GM12878 (cell line): ENCODE measurements around the gene CD96. TPM values are rescaled to one million over a fixed set of nuclear protein-coding genes. Genes with fewer than 3 reads are reported as not detected.

Experiments
- ATAC-seq: fragments of 200-7000 bp; cut with Tn5 transposase; 3 replicates; pipeline ENCODE4 v1.9.1; 2020; ENCODE audit warnings: mild to moderate bottlenecking, moderate library complexity
- BruUV-seq: library from RNA; stranded (reverse); fragments of 400-500 nt; replicated peaks from 2 replicates; lab custom pipeline; 2021; lab: Mats Ljungman, UMichigan
- CTCF ChIA-PET: fragments of 300-600 bp; sonication (Branson Sonifier 250); formaldehyde crosslinking; extraction: SDS; loops from one replicate; lab custom pipeline; 2021; ENCODE audit warnings: inconsistent platforms; lab: Yijun Ruan, JAX
- POLR2A ChIA-PET: fragments of 350-600 bp; formaldehyde crosslinking; extraction: SDS; loops from one replicate; lab custom pipeline; 2021; ENCODE audit warnings: inconsistent platforms; lab: Charles Lee
- RAD21 ChIA-PET: fragments of 300-600 bp; sonication (Branson Sonifier 250); formaldehyde crosslinking; loops from one replicate; lab custom pipeline; 2023; ENCODE audit warnings: antibody characterized with exemption; ENCODE audit not compliant: unreplicated experiment; lab: Charles Lee
- SMC1A ChIA-PET: fragments of 300-600 bp; sonication (Branson Sonifier 250); formaldehyde crosslinking; loops from one replicate; lab custom pipeline; 2023; ENCODE audit not compliant: unreplicated experiment, uncharacterized antibody; lab: Charles Lee
- DNase-seq: peaks from one replicate; pipeline ENCODE4 v3.0.0-alpha.2; 2011; ENCODE audit warnings: low read depth, low spot score
- FAIRE-seq: peaks from 3 replicates; lab custom pipeline; 2011; peaks lifted over from hg19 to GRCh38; lab: Jason Lieb, UNC
- H2AFZ ChIP-seq: 2 replicates; pipeline ENCODE4 v1.6.0; 2011; ENCODE audit warnings: low read depth, low read length, control low read depth; ENCODE audit not compliant: control insufficient read depth
- H3K27ac ChIP-seq: 2 replicates; pipeline ENCODE4 v1.5.1; 2011; ENCODE audit warnings: control low read depth; ENCODE audit not compliant: control insufficient read depth, insufficient read depth
- H3K27me3 ChIP-seq, 2 experiments: replicated peaks in 1 of 2; 2 replicates each; pipeline versions ENCODE4 v1.6.0 to v1.6.1; 2011; ENCODE audit warnings: low read length in 1 of 2; ENCODE audit not compliant: control insufficient read depth in 2 of 2, insufficient read depth in 2 of 2
- H3K36me3 ChIP-seq, 2 experiments: 2 replicates each; pipeline ENCODE4 v1.5.1; 2011; ENCODE audit warnings: low read length in 1 of 2; ENCODE audit not compliant: control insufficient read depth in 2 of 2, insufficient read depth in 2 of 2
- H3K4me1 ChIP-seq: 2 replicates; pipeline ENCODE4 v1.6.1; 2011; ENCODE audit warnings: mild to moderate bottlenecking, low read length, moderate library complexity, mixed read lengths; ENCODE audit not compliant: control insufficient read depth, insufficient read depth
- H3K4me2 ChIP-seq: 2 replicates; pipeline ENCODE4 v1.6.0; 2011; ENCODE audit warnings: control low read depth; ENCODE audit not compliant: control insufficient read depth, insufficient read depth
- H3K4me3 ChIP-seq: fragments of 200-600 bp; sonication (generic); 2 replicates; pipeline ENCODE4 v1.5.1; 2016
- H3K79me2 ChIP-seq: 2 replicates; pipeline ENCODE4 v1.6.0; 2011; ENCODE audit warnings: low read length; ENCODE audit not compliant: control insufficient read depth, insufficient read depth
- H3K9ac ChIP-seq: 2 replicates; pipeline ENCODE4 v1.8.0; 2011; ENCODE audit warnings: low read length, control low read depth, mixed read lengths; ENCODE audit not compliant: control insufficient read depth, insufficient read depth
- H3K9me3 ChIP-seq: replicated peaks from 3 replicates; pipeline ENCODE4 v1.5.1; 2011; ENCODE audit warnings: mild to moderate bottlenecking, low read length; ENCODE audit not compliant: control insufficient read depth, insufficient read depth
- H4K20me1 ChIP-seq: 2 replicates; pipeline ENCODE4 v1.6.0; 2011; ENCODE audit not compliant: control insufficient read depth, insufficient read depth
- GABPA ChIP-seq: IDR thresholded peaks from 2 replicates; pipeline ENCODE4 v1.6.1; 2014; ENCODE audit warnings: antibody characterized with exemption, low read depth, mild to moderate bottlenecking, inconsistent platforms
- IRF4 ChIP-seq: IDR thresholded peaks from 2 replicates; pipeline ENCODE4 v1.6.1; 2011; ENCODE audit warnings: low read depth, low read length
- KAT2A ChIP-seq: conservative IDR thresholded peaks from 2 replicates; pipeline ENCODE4 v1.6.1; 2011; ENCODE audit warnings: low read depth, low read length; ENCODE audit not compliant: control insufficient read depth
- MEF2B ChIP-seq: fragments of 450-650 bp; IDR thresholded peaks from 2 replicates; pipeline ENCODE4 v1.6.1; 2018; ENCODE audit warnings: mild to moderate bottlenecking, moderate library complexity; ENCODE audit not compliant: partially characterized antibody, poor library complexity, severe bottlenecking
- RFX5 ChIP-seq: IDR thresholded peaks from 2 replicates; pipeline ENCODE4 v1.6.1; 2011; ENCODE audit warnings: low read depth, low read length, improper control_type of control experiment
- YY1 ChIP-seq: IDR thresholded peaks from 2 replicates; pipeline ENCODE4 v1.6.1; 2011; ENCODE audit warnings: low read depth, mild to moderate bottlenecking, low read length
- WGBS: methylation state at CpG from one replicate; pipeline ENCODE4 v1.1.6; 2016; ENCODE audit warnings: low lambda C conversion rate; ENCODE audit not compliant: insufficient replicate concordance, insufficient coverage; ENCODE audit errors: missing lambda C conversion rate; 5-methylcytosine and 5-hydroxymethylcytosine counted together
- in situ Hi-C: fragments of 300-500 bp; cut with MboI; formaldehyde crosslinking; loops from 9 replicates; pipeline ENCODE4 v1.14.3; 2018; ENCODE audit warnings: mixed read lengths
- intact Hi-C: fragments of 100-400 bp; cut with micrococcal nuclease; formaldehyde crosslinking; loops from one replicate; pipeline ENCODE4 v1.14.2; 2022; ENCODE audit not compliant: unreplicated experiment
- polyA plus RNA-seq, 11 experiments: library from polyadenylated mRNA; depleted of rRNA in 4 of 11; unstranded in 6 of 11; stranded (reverse) in 5 of 11; fragments of >200 nt; fragmentation: Nextera tagmentation in 4 of 11; fragmentation: Illumina TruSeq in 1 of 11; extraction: Ambion mirVana in 4 of 11; extraction: Trizol in 1 of 11; gene quantifications; 1 replicate in 1 of 11; 2 replicates in 10 of 11; pipeline versions ENCODE4 v1.2.1 to v1.2.3, GENCODE V29; 2011 to 2016; ENCODE audit warnings: inconsistent platforms in 2 of 11, missing spikeins in 2 of 11, low read depth in 1 of 11
- total RNA-seq, 4 experiments: library from RNA; depleted of rRNA in 3 of 4; stranded (reverse); fragments of >200 nt in 3 of 4; fragmentation: Illumina TruSeq in 1 of 4; extraction: Trizol in 1 of 4; gene quantifications; 2 replicates each; pipeline versions ENCODE4 v1.2.1 to v1.2.3, GENCODE V29; 2013 to 2021

The CD96 gene
- total and polyA plus RNA-seq, 10 of the 15 experiments (the other 5 are each of a cell fraction or from before 2014, with no cell fraction given) = 0.13 to 10.1 (median 0.47) TPM

- in situ Hi-C loops (no loop called here), intact Hi-C loops (no loop called here)
- BruUV-seq = no TSS peak
- ATAC-seq (no peak), FAIRE-seq (no peak), DNase-seq (no peak)
- ChIA-PET CTCF (interaction anchor here (1.5 kb wide), 1 partner anchor 31 kb away, joined by 3 read pairs; no protein-coding TSS in a partner anchor), POLR2A (interaction anchor here (1.1 kb wide), 1 partner anchor 18 kb away, joined by 3 read pairs; no protein-coding TSS in a partner anchor), SMC1A (interaction anchor here (1.1 kb wide), 1 partner anchor 24 kb away, joined by 5 read pairs; no protein-coding TSS in a partner anchor), RAD21 (interaction anchor here (1.3 kb wide), 1 partner anchor 24 kb away, joined by 3 read pairs; no protein-coding TSS in a partner anchor)
- Histone ChIP-seq H3K27me3 (no peaks in the 10 kb centered on the region), H3K9me3 (no peaks in the 10 kb centered on the region), H3K4me3 (peak overlapping the region; percentile 67; the same call in 1 of the 2 replicates), H3K27ac (no peak overlapping the region), H4K20me1 (no peaks in the 10 kb centered on the region), H3K4me2 (peak overlapping the region; percentile 95), H3K4me1 (peaks cover 14% of the 10 kb centered on the region; the same call in 1 of the 2 replicates), H3K9ac (no peak overlapping the region), H2AFZ (peak overlapping the region; percentile 16), H3K36me3 (no peaks in the 10 kb centered on the region), H3K79me2 (no peaks in the 10 kb centered on the region)
- WGBS = 50% methylated on average over 1 of the region's 1 CpG
- no peak for TF ChIP-seq IRF4
- TF ChIP-seq KAT2A = no peak
- no peak for TF ChIP-seq MEF2B
- no peak for TF ChIP-seq GABPA
- TF ChIP-seq RFX5 = no peak
- no peak for TF ChIP-seq YY1
Measured at GRCh38 chr3:111675846-111676210, 133.8 kb downstream of the CD96 start.
